NCI-H1694 (cell line): ENCODE data around the gene MAN2A1.
"Not testable (repeated sequence)": the region's sequence is repeated elsewhere in the genome, so short reads cannot be mapped to it uniquely, and the experiment has no call there.

Experiments
- DNase-seq: peaks from one replicate; lab custom pipeline; 2025; lab: John Stamatoyannopoulos, UW

Gene MAN2A1

GRCh38 chr5:109826426-109826825 is 136.7 kb downstream of the MAN2A1 start:
- DNase-seq = no peak

GRCh38 chr5:109829331-109829730 is 139.6 kb downstream of the MAN2A1 start:
- no peak for DNase-seq

- DNase-seq = no peak
These were observed 141.3 kb downstream of the MAN2A1 start for GRCh38 chr5:109830955-109831502.

- DNase-seq = not testable (repeated sequence)
These were observed 142.8 kb downstream of the MAN2A1 start for GRCh38 chr5:109832207-109833188.

GRCh38 chr5:109833946-109834345 is 144.2 kb downstream of the MAN2A1 start:
- no peak for DNase-seq

GRCh38 chr5:109836280-109836679 is 146.6 kb downstream of the MAN2A1 start:
- no peak for DNase-seq

GRCh38 chr5:109837231-109837861 is 147.6 kb downstream of the MAN2A1 start:
- DNase-seq = no peak

- DNase-seq = no peak
These were observed 148.4 kb downstream of the MAN2A1 start for GRCh38 chr5:109838157-109838556.

GRCh38 chr5:109844148-109844547 is 154.4 kb downstream of the MAN2A1 start:
- no peak for DNase-seq

GRCh38 chr5:109844695-109845094 is 155.0 kb downstream of the MAN2A1 start:
- no peak for DNase-seq

GRCh38 chr5:109848130-109848529 is 158.4 kb downstream of the MAN2A1 start:
- no peak for DNase-seq

GRCh38 chr5:109849478-109850088 is 159.9 kb downstream of the MAN2A1 start:
- no peak for DNase-seq

GRCh38 chr5:109852371-109853155 is 162.8 kb downstream of the MAN2A1 start:
- no peak for DNase-seq

- DNase-seq = no peak
These were observed 163.7 kb downstream of the MAN2A1 start for GRCh38 chr5:109853377-109853776.

GRCh38 chr5:109855056-109855455 is 165.3 kb downstream of the MAN2A1 start:
- DNase-seq = no peak

- no peak for DNase-seq
These were observed 167.8 kb downstream of the MAN2A1 start for GRCh38 chr5:109857405-109858031.

- no peak for DNase-seq
These were observed 169.8 kb downstream of the MAN2A1 start for GRCh38 chr5:109859537-109859936.

- no peak for DNase-seq
These were observed 172.6 kb downstream of the MAN2A1 start for GRCh38 chr5:109862301-109862700.

- no peak for DNase-seq
These were observed 174.0 kb downstream of the MAN2A1 start for GRCh38 chr5:109863752-109864151.

- DNase-seq = no peak
These were observed 175.9 kb downstream of the MAN2A1 start for GRCh38 chr5:109865637-109866036.

- no peak for DNase-seq
These were observed 176.3 kb downstream of the MAN2A1 start for GRCh38 chr5:109866051-109866450.
